GM18499 (cell line): Measurements from ENCODE around the gene AGMO.

Experiments
- ATAC-seq: cut with Tn5 transposase; IDR thresholded peaks from one replicate; pipeline ENCODE4 v1.9.1; 2021; ENCODE audit warnings: moderate number of reproducible peaks; ENCODE audit not compliant: insufficient read depth, unreplicated experiment

AGMO gene

DNA sequence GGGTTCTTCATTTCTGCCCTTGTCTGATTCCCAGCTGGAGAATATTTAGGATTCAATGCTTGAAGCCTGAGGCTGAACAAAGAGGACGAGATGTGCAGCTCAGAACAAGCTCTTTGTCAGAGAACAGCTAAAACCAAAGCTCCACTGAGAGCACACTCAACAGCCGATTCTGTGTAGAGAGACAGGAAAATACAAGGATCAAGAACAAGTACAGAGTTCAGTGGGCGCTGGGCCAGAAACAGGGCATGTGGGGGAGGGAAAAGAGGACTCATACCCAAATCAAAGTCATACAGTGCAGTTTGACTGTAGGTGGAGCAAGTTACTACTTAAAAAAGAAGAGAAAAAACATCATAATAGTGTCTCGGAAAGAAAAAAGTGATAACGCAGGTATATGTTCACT is at the start of gene AGMO:
AGMO (minus strand) TSS at position 181 of the 400 bp plus-strand sequence.
- no peak for ATAC-seq

GRCh38 chr7:15610503-15610902 is 48.7 kb upstream of the AGMO start:
- no peak for ATAC-seq

GRCh38 chr7:15609287-15609686 is 47.5 kb upstream of the AGMO start:
- ATAC-seq: no peak

GRCh38 chr7:15607529-15608210 is 45.9 kb upstream of the AGMO start:
- no peak for ATAC-seq

DNA sequence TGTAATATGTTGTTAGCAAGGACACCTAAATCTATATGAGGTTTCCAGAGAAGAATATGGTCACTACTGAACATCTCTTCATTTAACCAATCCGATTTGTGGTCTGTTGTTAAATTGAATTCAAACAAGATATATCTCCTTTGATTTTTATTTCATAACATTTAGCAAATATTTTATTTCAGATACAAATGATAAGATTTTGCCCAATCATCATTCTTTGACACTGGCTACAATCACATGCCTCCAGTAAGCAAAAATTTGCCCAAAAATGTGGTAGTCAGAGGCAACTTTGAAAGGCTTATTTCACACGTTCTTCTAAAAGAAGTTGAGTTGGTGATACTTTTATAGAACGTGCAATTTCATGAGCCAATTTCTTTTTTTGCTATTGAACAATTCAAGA is 44.7 kb upstream of the AGMO start:
- no peak for ATAC-seq

DNA sequence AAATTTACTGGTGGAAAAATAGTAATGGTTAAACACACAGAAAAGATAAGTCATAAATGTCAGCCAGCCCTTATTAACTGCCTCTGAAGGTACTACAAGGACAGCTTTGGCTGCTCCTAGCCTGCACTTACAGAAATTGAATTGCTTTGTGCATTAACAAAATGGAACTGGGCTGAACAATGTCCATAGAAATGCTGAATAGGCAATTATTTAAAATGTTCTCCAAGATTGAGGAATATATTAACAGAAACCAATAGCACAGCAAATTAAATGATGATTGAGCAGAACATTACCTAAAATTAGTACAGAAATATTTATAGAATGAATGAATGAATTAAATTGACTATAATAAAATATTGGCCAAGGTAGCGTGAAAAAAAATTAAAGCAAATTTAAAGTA is 42.4 kb upstream of the AGMO start:
- ATAC-seq: no peak

DNA sequence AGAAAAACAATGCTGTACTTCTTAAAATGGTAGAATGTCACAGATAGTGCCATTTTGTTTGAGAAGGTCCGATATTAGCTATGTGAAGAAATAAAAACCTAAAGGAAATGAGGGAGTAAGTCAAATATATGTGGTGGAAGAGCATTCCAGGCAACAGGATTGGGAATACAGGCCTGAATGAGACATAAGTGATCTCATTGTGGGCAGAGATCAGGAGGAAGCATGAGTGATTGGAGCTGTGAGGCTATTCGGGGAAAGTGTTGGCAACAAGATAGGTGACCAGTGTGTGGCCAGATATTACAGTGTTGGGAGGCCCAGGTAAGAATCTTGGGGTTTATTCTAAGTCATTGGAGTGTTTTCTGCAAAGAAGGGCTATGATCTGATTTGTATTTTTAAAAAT is 41.3 kb upstream of the AGMO start:
- no peak for ATAC-seq

DNA sequence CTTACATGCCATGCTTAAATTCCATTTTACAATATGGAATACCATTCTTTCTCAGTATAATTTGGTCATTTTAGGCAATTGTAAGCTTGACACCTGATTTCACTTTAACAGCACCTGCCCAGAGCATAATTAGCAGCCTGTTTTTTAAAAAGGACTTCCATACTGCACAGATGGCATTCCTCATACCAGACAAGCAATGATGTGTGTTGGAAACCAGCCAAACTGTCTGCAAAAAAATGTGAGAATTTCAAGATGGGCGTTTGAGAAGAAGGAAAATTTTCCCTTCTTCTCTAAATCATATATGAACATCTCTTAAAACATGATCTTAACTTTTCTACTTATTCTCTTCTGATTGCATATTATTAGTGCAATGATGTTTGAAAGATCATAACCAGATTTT is 40.4 kb upstream of the AGMO start:
- no peak for ATAC-seq

DNA sequence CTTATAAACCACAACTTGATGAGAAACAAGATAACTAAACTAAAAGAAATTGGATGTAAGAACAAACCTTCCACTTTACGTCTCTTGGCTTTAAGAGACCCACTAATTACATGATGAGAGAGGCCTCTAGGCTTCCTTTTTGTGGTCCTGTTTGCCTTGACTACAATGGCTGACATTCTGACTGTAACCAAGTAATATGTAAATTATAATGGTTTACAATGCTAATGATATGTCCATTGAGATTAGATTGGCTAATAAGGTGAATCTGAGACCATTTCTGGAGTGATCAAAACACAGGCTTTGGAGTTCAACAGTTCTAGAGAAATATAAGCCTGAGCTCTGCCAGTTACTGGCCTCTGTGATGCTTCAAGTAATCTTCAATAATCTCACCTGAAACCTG is 39.4 kb upstream of the AGMO start:
- no peak for ATAC-seq

DNA sequence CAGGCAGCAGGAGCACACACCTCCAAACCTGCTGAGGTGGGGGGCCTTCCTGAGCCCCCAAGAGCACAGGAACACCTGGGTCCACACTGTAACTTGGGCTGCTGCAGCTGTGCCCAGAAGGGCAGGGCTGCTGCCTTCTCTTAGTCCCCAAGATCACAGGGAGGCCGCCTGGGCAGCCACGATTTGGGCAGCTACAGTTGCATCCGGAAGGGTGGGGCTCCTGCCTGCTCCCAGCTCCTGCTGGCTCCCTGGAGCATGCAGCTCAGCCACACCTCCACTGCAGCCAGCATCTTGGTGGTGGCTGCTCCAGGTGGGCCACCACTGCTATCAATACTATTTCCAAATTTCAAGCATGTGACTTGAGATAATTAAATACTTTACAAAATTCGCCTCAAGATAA is 38.5 kb upstream of the AGMO start:
- no peak for ATAC-seq

GRCh38 chr7:15594461-15594860 is 32.6 kb upstream of the AGMO start:
- ATAC-seq: no peak

DNA sequence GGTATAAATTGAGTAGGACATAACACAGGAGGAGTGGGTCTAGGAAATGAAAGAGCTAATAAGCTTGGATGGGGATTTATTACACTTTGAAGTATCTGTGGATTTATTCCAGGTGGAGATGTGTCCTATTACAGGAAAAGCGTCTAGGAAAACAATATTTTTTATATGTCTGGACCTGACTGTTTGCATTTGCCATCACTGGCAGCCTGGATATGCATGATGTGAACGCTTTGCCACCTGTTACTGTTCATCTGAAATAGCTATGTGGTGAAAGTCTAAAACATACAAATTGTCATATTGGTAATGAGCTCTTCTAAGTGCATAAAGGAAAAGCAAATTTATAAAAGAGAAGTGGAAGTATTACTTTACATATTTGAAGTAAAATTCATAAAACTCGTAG is 31.6 kb upstream of the AGMO start:
- ATAC-seq: no peak

GRCh38 chr7:15586266-15586665 is 24.5 kb upstream of the AGMO start:
- no peak for ATAC-seq

DNA sequence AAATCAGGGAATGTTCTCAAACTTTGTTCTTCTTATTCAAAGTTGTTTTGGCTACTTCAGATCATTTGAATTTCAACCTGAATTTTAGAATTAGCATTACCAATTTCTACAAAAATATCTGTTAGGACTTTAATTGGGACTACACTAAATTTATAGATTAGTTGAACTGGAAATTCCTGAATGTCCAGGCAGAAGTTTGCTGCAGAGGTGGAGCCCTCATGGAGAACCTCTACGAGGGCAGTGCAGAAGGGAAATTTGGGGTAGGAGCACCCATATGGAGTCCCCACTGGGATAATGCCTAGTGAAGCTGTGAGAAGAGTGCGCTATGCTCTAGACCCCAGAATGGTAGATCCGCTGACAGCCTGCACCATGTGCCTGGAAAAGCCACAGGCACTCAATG is 22.8 kb upstream of the AGMO start:
- no peak for ATAC-seq

GRCh38 chr7:15582773-15583172 is 21.0 kb upstream of the AGMO start:
- no peak for ATAC-seq

DNA sequence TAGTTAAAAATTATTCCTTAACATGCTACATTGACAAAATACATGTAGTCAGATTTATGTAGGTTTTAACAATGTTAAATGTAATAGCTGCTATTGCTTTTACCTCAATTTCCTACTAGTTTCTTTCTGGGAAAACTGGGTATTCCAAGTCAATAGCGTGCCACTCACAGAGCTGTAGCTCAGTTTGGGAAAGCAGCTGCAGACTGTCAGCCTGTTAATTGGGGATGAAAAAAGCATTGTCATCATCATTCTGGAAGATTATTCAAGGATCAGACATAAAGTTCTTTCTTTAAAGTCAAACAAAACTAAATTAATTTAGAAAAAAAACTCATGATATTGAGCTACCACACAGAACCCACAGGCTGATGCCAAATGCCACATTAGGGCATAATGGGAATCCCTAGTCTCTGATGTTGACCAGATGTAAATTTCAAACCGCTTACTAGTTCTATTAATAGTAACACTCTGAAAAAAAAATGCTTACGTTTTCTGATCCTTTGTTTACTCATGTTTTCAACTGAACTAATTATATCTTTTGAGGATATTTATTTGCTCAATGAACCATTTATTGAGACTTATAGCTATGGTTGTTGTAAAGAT is 19.6 kb upstream of the AGMO start:
- no peak for ATAC-seq

DNA sequence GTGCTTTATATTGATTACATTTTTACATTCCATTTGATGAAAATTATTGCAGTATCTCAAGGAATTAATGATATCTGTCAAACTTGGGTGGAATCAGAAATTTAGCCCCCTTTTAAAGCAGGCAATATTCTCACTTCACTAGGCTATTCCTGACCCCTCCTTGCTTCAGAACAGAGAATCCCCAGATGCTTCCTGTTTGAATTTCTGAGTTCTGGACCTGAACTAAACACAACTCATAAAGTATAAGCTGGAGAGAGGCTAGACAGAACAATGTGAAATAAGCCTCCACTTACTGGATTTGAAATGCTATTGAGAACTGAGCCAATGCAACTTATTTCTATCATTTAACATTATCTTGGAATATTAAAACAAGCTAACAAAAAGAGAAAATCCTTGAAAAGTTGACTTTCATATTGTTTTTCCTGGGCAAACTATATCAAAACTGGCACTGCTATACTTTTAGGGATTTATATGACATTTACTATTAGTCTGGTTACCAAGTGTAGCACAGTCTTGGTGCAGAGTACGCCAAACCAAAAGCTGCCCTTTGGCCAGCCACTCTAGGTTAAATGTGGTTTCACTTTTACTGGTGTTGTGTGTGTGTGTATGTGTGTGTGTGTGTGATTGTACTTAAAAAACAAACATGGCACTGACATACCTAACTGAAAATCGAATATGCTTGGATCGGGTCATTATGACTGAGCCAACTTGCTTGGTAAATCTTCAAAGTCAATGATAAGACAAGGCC is 19.0 kb upstream of the AGMO start:
- ATAC-seq: no peak

DNA sequence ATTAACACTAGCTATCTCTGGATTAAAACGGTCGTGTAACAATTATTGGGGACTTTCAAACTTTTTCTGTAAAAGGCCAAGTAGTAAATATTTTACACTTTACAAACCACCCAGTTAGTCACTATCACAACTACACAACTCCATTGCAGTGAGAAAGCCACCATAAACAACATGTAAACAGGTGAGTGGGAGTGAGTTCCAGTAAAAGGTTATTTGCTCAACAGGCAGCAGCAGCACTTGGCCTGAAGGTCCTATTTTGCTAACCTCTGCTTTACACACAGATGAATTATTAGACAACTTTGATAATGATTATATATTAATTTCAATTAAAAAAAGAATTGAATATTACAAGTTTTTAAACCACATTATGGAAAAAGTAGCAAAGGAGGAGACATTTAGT is 15.8 kb upstream of the AGMO start:
- ATAC-seq: no peak

DNA sequence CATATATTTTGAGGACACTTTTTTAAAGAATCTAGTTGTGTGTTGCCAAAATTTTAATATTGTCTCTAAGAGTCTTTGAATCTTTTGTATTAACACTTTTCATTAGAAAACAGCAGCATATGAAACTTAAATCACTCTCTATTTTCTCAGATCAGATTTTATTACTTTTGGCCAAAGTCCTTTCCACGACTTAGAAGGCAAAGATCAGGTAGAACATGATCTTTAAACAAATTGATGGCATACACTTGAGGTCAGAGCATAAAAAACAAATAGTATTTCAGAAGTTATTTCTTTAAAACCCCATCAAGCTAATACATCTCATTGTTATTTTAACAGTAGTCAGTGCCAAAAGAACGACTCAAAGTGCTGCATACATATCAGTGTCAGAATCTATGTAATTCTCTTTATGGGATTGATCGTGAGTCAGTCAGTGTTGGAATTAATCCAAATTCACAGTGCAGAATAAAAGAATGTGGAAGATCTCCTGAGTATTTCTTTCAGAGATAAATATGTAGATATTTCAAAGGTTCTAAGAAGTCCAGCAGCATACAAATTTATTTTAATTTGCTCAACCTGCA is 9.6 kb upstream of the AGMO start:
- ATAC-seq: no peak

GRCh38 chr7:15567652-15568051 is 5.8 kb upstream of the AGMO start:
- no peak for ATAC-seq

- no peak for ATAC-seq
Observed at GRCh38 chr7:15567036-15567435, 5.2 kb upstream of the AGMO start.
